ENCODE results near the gene COTL1.

DNA sequence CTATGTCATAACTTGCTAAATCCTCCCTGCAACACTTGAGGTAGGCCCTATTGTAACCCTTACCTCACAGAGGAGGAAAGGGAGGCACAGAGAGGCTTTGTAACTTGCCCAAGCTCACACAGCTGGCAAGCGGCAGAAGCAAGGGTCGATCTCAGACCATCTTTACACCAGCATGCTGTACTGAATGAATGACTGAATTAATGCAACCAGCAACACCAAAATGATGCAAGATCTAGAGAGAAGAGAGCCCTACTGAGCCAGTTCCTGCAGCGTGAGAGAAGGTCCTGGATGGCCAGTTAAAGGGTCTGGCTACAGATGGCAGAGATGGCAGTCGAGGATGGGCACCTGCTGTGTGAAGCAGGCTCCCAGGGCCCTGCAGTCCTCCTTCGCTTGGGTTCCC, 22.3 kb upstream of the COTL1 start:
- TF ChIP-seq, protein P1, sequence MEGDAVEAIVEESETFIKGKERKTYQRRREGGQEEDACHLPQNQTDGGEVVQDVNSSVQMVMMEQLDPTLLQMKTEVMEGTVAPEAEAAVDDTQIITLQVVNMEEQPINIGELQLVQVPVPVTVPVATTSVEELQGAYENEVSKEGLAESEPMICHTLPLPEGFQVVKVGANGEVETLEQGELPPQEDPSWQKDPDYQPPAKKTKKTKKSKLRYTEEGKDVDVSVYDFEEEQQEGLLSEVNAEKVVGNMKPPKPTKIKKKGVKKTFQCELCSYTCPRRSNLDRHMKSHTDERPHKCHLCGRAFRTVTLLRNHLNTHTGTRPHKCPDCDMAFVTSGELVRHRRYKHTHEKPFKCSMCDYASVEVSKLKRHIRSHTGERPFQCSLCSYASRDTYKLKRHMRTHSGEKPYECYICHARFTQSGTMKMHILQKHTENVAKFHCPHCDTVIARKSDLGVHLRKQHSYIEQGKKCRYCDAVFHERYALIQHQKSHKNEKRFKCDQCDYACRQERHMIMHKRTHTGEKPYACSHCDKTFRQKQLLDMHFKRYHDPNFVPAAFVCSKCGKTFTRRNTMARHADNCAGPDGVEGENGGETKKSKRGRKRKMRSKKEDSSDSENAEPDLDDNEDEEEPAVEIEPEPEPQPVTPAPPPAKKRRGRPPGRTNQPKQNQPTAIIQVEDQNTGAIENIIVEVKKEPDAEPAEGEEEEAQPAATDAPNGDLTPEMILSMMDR (conservative IDR thresholded peaks at IDR 0.05; ENCODE audit: low read length) = no peak
- no peak for TF ChIP-seq EZH2phosphoT487 (IDR thresholded peaks at IDR 0.05; ENCODE audit: borderline replicate concordance, low read depth, low read length)

Data from OCI-LY7 (cell line).